Stimulated activated CD4-positive, alpha-beta T cell treated with anti-CD3 and anti-CD28 coated beads, TNF-alpha, amount 100 ng/mL, for 48 hours (primary cell): ENCODE measurements around the gene MAOA.
"Not testable (repeated sequence)": the region's sequence is repeated elsewhere in the genome, so short reads cannot be mapped to it uniquely, and the experiment has no call there.

ENCODE experiments used
- DNase-seq, 3 donors: peaks; one replicate each; pipeline ENCODE4 v3.0.0-alpha.2; 2020; ENCODE audit warnings: low read depth in 3 of 3

MAOA gene

DNA sequence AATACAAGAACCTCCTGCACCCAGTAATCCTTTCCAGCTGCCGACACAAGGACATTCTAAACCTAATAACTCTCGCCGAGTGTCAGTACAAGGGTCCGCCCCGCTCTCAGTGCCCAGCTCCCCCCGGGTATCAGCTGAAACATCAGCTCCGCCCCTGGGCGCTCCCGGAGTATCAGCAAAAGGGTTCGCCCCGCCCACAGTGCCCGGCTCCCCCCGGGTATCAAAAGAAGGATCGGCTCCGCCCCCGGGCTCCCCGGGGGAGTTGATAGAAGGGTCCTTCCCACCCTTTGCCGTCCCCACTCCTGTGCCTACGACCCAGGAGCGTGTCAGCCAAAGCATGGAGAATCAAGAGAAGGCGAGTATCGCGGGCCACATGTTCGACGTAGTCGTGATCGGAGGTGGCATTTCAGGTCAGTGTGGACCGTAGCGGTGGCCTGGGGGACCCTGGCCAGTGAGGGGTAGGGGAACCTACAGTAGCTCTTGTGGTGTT, at the start of gene MAOA:
MAOA (plus strand) TSS at position 295 of the 490 bp plus-strand sequence; CDS start at position 338, 43 bp downstream.
- DNase-seq: no peak

DNA sequence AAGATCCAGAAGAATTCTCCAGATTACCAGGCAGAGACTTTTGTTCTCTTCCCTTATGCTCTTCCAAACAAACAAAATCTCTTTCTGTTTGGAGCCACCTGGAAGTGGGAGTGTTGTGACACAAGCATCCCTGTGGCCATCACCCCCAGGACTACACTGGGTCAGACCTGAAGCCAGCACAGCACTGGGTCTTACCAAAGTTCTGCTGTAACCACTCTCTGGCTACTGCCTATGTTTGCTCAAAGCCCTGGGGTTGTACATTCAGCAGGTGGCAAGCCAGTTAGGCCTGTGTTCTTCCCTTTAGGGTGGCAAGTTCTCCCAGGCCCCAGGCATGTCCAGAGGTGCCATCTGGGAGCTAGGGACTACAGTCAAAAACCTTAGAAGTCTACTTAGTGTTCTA, 43.7 kb upstream of the MAOA start:
- no peak for DNase-seq

DNA sequence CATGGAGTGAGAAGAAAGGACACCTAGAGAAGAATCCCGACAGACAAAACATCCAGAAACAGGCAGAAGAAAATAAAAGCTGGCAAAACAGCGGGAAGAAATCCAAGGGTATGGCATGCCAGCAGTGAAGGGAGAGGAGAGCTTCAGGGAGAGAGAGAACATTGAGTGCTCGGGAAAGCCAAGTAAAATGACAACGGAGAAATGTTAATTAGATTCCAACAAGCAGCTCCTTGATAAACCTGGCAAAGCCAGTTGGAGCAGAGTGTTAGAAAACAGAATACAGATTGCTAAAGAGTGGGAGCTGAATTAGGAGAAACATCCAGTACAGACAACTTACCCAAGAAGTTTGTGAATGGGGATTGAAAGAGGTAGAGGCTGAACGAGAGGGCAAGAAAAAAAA, 40.4 kb upstream of the MAOA start:
- DNase-seq: no peak

DNA sequence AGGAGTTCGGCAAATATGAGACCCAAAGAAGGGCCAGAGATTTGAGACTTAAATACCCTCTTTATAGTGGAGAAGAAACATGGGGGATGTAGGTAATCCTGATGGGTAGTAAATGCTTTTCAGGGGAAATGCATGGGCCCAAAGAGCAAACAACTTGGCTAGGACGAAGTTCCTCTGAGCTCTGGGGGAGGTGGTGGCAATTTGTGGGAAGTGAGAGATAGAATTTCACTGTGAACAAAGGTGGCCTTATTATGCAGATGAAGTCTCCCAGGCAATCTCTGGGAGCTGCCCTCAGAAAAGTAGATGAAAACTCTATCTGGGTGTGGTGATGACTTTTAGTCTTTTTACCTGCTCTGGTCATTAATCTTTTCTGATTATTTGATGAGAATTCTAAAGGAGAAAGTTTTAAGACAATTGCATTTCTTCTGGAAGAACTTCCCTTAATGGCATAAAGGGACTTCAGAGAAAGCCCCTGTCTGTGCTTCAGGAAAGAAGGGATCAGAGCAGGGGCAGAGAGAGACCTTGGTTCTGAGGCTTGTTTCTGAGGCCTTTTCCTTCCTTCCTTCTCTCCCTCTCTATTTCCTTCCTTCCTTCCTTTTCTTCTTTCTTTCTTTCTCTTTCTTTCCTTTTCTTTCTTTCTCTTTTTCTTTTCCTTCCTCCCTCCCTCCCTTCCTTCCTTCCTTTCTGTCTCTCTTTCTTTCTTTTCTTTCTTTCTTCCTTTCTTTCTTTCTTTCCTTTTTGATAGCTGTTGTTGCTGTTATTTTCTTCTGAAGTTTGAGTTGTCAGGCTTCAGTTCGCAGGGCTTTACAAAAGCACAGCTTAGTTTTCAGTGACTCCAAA, 37.5 kb upstream of the MAOA start:
- no peak for DNase-seq

DNA sequence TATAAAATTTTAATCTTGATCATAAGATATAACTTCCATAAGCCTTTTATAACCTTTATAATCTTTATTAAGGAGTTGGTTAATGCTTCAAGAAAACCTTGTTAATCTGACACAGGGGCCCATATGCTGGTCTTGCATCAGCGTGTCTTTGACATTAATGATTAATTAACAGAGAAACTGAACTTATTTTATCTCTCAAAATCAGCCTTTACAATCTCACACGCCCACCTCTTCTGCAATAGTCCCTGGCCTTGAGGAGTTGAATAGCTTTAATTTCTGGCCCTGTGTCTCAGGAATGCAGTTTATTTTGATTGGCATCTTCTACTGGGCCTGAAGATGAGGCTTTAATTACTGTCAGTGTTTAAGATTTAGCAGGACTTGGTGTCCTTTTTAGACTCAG, 36.2 kb upstream of the MAOA start:
- not testable (repeated sequence) for DNase-seq

DNA sequence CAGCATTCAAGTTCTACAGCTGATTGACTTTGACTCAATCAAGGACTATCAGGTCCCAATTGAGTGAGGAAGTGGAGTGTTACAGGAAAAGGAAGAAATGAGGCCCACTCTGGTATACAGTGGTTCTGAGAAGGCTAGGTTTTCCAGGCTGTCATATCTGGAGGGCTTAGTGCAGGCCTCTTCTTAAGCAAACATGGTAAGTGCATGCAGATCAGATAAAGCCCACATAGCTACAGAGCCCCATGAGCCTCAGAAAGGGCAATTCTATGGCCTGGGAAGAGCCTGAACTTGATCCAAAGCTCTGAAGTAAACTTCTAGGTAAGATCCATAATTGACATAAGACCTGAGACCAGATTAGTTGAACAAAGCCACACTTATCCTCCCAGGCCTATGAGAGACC, 29.0 kb upstream of the MAOA start:
- no peak for DNase-seq

DNA sequence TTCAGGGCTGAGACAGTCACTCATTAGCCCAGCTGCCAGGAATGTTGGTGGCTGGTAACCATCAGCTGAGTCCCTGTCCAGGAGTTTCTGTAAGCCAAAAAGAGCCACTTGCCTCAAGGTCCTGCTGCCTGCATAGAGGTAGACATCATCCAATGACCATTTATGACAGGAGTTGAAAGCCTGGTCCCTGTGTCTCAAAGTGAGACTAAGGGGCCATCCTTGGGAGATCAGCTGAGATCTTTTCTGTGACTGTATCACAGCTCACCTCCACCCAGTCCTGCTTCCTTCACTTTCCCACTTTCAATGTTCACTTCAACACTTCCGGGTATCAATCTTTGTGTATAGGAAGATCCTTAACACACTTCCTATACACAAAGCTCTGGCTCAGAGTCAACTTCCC, 28.4 kb upstream of the MAOA start:
- no peak for DNase-seq

DNA sequence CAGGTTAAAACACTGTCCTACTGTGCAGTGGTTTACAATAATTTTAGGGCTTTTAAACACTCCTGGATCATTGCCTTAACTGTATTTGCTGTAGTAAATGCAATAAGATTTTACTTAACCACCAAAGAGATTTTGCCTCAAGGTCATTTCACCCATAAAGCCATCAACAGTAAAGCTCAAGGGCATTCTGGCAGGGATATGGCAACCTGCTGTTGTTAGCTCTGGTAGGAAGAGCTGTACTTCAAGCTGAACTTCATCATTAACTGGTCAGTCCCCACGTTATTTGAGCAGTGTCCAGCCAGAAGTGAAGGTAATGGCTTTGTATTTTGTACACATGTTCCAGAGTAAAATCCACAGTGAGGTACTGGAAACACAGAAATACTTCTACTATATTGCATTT, 26.9 kb upstream of the MAOA start:
- DNase-seq: no peak

DNA sequence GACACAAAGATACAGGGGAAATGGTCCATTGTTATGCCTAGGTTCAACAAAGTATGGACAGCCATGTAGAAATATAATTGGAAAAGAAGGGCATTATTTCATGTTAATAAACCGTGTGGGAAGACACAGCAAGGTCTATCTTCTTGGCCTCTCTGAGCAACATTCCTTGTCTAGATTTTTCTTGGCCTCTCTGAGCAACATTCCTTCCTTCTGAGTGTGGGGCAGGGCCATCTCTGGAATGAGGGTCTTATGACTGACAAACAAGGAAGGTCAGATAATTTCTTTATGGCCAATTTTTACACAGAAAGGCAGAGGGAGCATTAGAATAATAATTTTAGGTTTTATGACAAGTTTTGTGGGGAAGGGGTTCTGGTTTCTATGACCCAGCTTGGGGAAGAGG, 24.3 kb upstream of the MAOA start:
- no peak for DNase-seq

DNA sequence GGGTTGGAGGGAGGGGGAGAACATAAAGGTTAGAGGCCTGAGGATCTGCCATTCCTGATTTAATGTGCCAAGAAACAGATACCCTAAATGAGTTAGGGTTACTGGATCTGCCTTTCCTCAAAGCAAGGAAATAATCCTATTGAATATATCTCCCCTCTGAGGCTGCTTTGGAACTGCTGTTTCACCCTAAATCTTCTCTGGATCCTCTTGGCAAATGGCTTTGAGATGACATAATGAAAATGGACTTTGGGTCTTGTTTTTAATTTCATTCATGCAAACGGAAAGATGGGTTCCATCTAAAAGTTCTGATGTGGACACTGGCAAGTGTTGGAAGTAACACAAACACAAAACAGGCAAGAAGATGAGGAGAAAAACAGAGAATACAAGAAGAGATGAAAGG, 23.0 kb upstream of the MAOA start:
- no peak for DNase-seq

DNA sequence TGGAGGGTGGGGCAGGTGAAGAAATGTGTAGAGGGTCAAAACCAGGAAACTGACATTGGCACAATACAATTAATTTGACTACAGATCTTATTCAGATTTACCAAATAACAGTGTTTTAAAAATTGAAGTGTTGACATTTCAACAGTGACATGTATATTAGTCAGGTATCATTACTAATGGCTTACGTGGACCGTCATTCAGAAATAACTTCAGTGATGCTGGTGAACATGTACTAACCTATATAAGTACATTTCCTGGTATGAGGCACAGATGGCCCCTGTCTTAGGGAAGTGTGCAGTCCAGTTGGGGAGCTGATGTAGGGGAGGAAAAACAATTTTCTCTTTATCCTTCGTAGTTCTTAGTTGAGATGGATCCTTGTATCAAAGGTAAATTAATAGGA, 22.3 kb upstream of the MAOA start:
- no peak for DNase-seq

DNA sequence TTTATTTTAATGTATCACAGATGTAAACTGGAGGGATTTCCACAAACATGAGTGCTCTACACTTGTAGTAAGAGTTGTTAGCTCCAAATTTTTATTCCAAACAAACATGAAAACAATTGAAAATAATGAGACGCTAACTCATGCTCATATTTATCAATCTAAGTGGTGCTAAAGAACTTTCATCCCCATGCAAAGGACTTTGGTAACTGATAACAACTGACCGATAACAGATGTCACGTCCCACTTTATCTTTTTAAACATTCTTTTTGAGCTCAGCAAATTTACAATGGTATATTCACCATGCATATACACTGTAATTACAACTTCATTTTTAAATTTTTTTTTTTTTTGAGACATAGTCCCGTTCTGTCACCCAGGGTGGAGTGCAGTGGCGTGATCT, 15.6 kb upstream of the MAOA start:
- DNase-seq: no peak

DNA sequence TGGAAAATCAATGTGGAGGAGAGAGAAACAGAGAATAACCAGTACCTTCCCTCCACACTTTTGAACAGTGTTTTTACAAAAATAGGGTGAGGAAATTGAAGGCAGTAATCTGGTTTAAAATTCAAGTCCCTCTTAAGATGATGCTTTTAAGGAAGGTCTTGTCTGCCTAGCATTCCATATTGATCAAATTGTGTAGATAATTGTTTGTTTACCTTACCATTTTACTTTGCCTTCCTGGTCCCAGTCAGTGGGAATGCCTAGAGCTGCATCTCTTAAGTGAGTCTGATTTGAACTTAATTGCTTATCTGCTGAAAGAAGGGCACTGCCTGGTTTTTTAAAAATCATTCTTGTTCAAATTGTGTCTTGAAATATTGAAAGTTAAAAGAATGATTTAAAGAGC, 14.4 kb upstream of the MAOA start:
- DNase-seq: no peak

DNA sequence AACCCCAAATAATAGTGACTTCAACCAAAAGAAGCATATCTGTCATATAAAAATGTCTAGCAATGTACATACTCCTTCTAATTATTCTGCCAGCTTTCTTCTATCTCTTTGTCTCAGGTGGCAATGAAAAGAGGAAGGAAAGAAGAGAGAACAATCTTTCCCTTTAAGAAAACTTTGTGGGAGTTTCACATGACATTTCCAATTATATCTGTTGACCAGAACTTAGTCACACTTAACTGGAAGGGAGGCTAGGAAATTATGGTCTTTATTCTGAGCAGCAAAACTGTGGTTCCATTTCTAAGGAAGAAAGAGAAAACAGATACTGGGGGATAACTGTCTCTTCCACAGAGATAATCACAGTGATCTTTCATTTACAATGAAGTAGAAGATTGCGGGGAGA, 12.9 kb upstream of the MAOA start:
- no peak for DNase-seq

DNA sequence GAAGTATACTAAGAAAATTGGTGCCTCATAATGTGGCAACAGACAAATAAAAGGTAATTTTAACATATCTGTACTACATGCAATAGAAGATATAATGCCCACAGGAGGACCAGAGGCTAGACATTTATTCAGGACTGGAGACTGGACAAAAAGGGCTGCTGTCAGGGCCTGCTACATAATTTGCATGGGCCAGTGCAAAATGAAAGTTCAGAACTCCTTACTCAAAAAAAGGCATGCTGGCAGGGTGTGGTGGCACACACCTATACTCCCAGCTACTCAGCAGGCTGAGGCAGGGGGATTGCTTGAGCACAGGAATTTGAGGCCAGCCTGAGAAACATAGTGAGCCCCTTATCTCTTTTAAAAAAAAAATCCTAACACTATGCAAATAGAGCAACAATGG, 12.4 kb upstream of the MAOA start:
- no peak for DNase-seq

DNA sequence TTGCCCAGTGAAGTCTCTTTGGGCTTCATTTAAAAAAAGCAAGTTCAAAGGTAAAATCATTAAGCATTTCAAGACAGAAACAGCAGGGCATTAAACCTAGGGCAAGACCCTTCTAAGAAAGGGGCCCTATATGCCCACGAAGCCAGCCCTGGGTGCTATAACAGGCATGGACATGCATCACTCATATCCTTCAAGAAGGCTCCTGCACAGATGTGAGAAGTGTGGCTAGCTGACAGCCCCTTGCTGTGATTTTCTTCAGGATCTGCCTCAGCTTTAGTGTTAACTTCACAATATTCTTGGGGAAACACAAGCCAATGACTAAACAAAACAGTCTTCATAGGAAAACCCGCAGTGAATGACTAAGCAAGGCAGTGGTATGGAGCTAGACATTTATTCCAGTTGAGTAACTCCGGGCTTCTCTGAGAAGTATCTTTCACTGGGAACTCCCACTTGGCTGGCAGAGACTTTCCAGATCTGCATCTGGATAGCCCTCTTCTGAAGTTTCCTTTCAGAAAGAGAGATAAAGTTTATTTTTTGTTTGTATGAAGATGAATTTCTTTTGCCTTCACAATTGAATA, 11.9 kb upstream of the MAOA start:
- no peak for DNase-seq

DNA sequence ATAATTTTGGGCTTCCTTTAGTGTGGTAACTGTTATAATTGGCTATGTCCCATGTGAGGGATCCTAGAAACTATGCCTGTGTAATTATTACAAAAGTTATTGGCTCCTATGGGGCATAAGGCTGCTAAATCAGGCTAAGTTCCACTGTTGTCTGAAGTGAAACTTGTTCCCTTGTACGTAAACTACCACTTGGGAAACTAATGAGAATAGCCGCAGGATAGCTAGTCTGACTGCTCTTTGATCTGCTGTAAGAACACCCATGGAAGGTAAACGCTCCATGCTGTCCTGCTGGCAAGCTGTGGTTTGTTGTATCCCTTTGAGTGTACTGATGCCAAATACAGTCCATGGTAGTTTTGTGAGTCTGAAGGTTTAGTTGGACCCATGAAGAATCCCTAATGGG, 9.3 kb upstream of the MAOA start:
- no peak for DNase-seq

DNA sequence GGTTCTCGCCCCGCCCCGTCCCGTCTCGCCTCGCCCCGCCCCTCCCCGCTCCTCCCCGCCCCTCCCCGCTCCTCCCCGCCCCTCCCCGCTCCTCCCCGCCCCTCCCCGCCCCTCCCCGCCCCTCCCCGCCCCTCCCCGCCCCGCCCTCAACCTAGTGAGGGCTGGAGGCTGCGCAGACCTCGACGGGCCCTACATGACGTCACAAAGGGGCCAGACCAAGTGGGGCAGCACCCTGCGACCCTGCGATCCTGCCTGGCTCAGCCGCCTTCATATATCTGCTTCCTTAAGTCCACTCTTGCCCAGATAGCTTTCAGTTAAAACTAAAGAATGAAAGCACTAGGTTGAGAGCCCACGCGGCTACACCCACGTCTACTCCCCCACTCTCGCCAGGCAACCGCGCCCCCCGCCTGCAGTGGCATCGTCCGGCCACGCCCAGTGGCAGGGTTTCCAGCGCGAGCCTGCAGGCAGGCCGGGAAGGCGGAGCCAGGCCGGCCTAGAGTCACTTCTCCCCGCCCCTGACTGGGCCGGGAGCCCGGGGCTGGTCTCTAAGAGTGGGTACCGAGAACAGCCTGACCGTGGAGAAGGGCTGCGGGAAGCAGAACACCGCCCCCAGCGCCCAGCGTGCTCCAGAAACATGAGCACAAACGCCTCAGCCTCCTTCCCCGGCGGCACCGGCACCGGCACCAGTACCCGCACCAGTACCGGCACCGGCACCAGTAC, 1.5 kb upstream of the MAOA start:
- peak; percentile 65 to 68 (median 67) for DNase-seq

DNA sequence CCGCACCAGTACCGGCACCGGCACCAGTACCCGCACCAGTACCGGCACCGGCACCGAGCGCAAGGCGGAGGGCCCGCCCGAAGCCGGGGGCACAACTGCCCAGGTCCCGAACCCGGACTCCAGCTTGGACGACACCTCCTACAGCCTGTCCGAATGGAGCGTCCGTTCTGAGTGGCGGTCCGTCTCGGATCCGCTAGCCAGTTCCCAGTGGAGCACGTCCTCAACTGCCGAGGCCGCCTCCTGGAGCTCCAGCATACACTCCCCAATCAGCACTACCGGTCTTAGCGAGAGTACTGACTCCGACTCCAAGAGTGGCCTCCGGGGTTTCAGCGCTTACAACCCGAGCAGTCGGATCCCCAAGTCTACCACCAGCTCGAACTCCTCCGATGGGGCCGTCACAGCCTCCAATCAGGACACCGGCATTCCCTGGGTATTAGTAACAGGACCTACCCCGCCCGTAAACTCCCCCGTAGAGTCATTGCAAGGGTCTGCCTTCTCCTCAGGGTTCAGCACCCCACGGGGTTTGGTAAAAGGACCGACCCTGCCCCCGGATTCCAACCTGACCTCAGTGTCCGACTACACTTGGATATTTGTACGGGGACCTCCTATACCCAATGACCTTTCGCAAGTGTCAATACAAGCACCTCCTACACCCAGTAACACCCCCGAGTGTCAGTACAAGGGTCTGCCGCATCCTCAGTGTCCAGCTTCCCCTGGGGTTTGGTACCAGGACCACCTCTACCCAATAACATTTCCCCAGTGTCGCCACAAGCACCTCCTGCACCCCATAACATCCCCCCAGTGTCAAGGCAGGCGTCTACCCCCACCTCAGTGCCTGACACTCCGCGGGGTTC, 721 bp upstream of the MAOA start:
- no peak for DNase-seq

DNA sequence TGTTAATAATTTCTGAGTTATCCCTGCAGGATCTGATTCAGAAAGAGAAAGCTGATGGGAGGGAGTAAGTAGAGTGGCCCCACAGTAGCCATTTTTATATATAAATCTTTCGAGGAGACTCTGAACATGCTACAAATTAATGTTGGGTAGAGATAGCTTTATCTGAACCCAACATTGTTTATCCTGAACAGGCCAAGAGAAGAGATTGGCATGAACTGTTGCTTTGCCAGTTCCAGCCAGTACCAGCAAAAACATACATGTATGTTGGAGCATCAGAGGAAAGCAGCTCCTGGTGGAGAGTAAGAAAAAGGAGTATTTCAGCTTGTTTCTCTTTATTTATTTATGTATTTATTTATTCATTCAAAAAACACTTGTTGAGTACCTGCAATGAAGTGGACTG, 1.6 kb downstream of the MAOA start:
- DNase-seq: no peak

DNA sequence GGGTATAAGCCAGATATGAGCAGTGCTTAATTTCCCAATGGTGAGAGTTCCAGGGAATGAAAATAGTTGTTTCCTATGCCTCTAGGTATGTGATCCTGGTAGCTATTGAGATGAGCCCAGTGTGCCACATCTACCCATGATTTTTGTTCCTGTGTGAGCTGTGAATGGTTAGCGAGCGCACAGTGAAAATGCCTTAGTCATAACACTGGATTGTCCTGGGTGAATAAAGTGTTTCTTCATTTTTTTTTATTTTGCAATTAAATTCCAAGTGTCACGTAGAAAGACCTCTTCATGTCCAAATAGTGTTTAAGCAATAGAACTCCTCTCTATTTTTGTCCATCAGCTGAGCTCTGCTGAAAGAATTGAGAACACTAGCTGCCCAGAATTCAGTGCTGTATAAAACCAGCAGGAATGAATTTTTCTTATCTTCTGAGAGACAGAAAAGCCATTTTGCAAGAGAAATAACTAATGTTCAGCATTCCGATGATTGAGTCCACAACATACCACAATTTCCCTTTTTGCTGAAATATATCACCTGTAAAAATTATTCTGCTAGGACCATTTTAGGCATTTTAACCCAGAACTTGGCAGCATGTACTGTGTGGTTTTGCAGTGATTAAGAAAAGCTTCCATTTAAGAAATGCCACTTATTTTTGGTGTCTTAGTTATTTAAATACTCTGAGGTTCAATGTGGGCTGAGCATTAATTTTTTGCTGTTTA, 5.6 kb downstream of the MAOA start:
- DNase-seq: no peak
